DMS79 treated with DMSO at 0.1 percent for 48 hours (cell line): Measurements from ENCODE around the gene SERPINB8.
"Not testable (repeated sequence)": the region's sequence is repeated elsewhere in the genome, so short reads cannot be mapped to it uniquely, and the experiment has no call there.

Experiments used
- DNase-seq: peaks from one replicate; lab custom pipeline; 2025; lab: John Stamatoyannopoulos, UW

Gene SERPINB8

GRCh38 chr18:63969942-63970808 is at the start of gene SERPINB8:
SERPINB8 (plus strand) TSS chr18:63970081; CDS start chr18:63978309, 8,228 bp downstream.
- DNase-seq: peak; percentile 95

GRCh38 chr18:63922049-63922448 is 47.8 kb upstream of the SERPINB8 start:
- no peak for DNase-seq

- no peak for DNase-seq
Measured at GRCh38 chr18:63924551-63924950, 45.3 kb upstream of the SERPINB8 start.

GRCh38 chr18:63928331-63928730 is 41.5 kb upstream of the SERPINB8 start:
- no peak for DNase-seq

GRCh38 chr18:63929369-63929768 is 40.5 kb upstream of the SERPINB8 start:
- DNase-seq: not testable (repeated sequence)

- DNase-seq: no peak
Measured at GRCh38 chr18:63930773-63931354, 39.0 kb upstream of the SERPINB8 start.

GRCh38 chr18:63936156-63936931 is 33.5 kb upstream of the SERPINB8 start:
- DNase-seq: peak; percentile 47

GRCh38 chr18:63936932-63937393 is 32.9 kb upstream of the SERPINB8 start:
- DNase-seq: no peak

GRCh38 chr18:63940008-63940407 is 29.9 kb upstream of the SERPINB8 start:
- no peak for DNase-seq

- DNase-seq: not testable (repeated sequence)
Measured at GRCh38 chr18:63940543-63941050, 29.3 kb upstream of the SERPINB8 start.

- DNase-seq: no peak
Measured at GRCh38 chr18:63947051-63947790, 22.7 kb upstream of the SERPINB8 start.

GRCh38 chr18:63949068-63949737 is 20.7 kb upstream of the SERPINB8 start, which contains the start of gene HMSD:
HMSD (plus strand) TSS chr18:63949301; CDS start chr18:63953456, 4,155 bp downstream.
- peak; percentile 55 for DNase-seq

- DNase-seq: no peak
Measured at GRCh38 chr18:63951302-63951705, 18.6 kb upstream of the SERPINB8 start.

GRCh38 chr18:63953811-63954210 is 16.1 kb upstream of the SERPINB8 start:
- peak; percentile 53 for DNase-seq

- DNase-seq: no peak
Measured at GRCh38 chr18:63956755-63957154, 13.1 kb upstream of the SERPINB8 start.

GRCh38 chr18:63960891-63961290 is 9.0 kb upstream of the SERPINB8 start:
- no peak for DNase-seq

GRCh38 chr18:63961435-63961980 is 8.4 kb upstream of the SERPINB8 start:
- DNase-seq: no peak

GRCh38 chr18:63962137-63962536 is 7.7 kb upstream of the SERPINB8 start:
- no peak for DNase-seq

GRCh38 chr18:63963615-63964256 is 6.1 kb upstream of the SERPINB8 start:
- peak; percentile 30 for DNase-seq

GRCh38 chr18:63964908-63965307 is 5.0 kb upstream of the SERPINB8 start:
- DNase-seq: no peak
